IPS-NIHi7 (cell line): ENCODE data around the gene TPR.

Experiments
- DNase-seq: peaks from one replicate; pipeline ENCODE4 v3.0.0; 2012; ENCODE audit warnings: mixed read lengths; ENCODE audit errors: extremely low spot score

Gene TPR

DNA sequence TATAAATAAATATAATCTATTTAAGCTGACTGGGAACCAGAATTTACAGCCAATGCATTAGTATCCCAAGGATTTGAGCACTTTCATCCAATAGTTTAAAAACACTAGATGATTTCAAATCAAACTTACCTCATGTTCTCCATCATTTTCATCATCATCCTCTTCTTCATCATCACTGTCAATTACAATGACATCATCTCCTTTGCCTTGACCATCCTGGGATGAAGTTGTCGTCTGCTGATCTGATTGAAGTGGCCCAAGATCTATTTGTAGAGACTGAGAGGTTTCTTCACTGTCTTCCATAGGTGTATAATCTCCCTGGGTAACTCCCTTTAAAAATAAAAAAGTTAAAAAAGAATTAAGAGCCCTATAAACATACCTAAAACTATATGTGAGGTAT, 47.7 kb downstream of the TPR start:
- DNase-seq = no peak

DNA sequence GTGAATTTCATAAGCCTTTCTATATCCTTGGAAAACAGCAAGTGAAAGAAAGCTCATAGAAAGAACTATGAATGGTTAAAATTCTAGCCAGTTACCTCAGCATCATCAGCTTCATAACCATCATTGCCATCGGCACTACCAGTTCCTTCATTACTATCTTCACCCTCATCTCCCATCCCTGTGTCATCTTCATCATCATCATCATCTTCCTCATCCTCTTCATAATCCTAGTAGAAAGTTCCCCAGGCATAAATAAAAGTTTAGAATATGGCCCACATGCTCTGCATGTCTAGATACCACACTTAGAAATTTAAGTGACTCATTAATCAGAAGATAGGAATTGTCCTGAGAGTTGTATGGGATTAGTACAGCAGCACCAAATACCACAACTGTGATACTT, 49.0 kb downstream of the TPR start:
- DNase-seq = no peak

DNA sequence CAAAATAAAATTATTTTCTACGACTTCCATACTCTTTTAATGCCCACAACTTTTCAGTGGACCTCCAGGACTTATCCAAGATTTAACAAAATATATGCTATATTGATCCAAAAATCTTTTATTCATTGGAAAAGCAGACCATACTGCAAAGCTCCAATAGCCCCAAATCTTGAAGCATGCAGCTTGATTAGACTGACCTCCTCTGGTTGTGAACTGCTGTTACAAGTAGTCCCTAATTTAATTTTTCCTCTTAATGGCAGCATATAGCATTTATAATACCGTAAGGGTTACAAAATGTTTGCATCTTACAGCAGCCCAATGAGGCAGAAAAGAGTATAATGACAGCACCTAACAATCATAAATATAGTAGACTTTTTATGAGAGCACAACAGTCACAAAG, 49.8 kb downstream of the TPR start:
- peak; percentile 10 for DNase-seq

DNA sequence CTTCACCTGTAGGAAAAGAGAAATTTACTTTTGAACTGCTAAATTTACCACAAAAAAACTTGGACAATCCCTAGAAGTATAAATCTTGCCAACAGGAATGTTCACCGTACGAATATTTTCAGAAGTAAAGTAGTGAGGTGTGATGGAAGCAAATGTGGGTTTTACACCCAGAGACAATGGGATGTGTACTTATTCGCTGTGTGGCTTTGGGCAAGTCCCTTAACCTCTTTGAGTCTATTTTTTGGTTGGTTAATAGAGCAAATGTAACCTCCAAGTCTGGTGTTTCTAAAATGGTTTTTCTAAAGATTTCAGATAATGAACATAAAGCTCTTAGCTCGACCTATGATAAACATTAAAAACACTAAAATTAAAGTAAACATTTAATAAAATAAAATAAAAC, 51.2 kb downstream of the TPR start:
- no peak for DNase-seq

DNA sequence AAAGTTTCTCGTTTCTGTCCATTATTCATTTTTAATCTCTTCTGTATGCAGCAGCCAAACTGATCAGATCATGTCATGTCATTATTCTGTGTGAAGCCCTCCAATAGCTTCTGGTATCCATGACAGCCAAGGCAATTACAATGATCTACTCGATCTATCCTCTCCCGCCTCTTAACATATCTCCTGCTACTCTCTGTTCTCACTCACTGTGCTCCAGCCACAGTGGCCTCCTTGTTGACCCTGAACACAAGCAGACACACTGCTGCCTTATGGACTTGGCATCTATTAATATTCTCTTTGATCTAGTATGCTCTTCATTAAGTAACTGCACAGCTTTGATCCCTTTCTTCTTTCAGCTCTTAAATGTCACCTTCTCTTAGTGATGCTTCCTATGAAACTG, 59.5 kb downstream of the TPR start:
- no peak for DNase-seq

DNA sequence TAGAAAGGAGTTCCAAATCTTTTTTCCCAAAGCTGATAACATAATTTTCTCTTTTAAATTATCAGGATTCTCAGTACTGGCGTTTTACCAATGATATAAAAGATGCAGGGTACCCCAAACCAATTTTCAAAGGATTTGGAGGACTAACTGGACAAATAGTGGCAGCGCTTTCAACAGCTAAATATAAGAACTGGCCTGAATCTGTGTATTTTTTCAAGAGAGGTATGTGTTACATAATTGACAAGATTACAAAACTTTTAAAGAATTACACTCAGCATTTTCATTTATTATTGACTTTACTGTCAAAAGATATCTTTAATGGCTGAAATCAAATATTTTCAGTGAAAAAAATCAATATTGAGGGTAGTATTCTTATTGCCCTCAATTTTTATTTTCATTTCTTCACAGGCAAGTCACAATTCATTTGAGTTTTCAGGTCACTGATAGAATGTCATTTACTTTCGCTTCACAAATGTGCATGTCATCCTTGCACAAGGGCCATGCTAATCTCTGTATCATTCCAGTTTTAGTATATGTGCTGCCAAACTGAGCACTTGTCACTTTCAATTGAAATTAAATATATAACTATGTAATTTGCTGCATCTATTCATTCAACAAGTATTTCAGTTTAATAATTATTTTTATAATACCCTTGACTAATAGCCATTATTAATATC, 63.5 kb downstream of the TPR start:
- no peak for DNase-seq

DNA sequence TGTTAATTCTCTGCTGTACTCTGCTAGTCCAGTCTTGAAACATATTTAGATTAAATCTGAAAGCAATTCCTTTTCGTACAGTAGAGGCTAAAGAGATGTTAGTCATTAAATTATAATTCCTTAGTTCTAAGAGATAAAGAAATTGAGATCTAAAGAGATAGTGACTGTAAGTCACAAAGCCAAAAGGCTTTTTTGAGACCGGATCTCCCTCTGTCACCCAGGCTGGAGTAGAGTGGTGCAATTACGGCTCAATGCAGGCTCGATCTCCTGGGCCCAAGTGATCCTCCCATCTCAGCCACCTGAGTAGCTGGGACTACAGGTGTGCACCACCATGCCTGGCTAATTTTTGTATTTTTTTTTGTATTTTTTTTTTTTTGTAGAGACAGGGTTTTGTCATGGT, 64.7 kb downstream of the TPR start:
- DNase-seq = no peak

DNA sequence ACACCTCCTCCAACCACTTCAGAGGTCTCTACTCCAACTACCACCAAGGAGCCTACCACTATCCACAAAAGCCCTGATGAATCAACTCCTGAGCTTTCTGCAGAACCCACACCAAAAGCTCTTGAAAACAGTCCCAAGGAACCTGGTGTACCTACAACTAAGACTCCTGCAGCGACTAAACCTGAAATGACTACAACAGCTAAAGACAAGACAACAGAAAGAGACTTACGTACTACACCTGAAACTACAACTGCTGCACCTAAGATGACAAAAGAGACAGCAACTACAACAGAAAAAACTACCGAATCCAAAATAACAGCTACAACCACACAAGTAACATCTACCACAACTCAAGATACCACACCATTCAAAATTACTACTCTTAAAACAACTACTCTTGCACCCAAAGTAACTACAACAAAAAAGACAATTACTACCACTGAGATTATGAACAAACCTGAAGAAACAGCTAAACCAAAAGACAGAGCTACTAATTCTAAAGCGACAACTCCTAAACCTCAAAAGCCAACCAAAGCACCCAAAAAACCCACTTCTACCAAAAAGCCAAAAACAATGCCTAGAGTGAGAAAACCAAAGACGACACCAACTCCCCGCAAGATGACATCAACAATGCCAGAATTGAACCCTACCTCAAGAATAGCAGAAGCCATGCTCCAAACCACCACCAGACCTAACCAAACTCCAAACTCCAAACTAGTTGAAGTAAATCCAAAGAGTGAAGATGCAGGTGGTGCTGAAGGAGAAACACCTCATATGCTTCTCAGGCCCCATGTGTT, 66.6 kb downstream of the TPR start:
- DNase-seq = no peak

DNA sequence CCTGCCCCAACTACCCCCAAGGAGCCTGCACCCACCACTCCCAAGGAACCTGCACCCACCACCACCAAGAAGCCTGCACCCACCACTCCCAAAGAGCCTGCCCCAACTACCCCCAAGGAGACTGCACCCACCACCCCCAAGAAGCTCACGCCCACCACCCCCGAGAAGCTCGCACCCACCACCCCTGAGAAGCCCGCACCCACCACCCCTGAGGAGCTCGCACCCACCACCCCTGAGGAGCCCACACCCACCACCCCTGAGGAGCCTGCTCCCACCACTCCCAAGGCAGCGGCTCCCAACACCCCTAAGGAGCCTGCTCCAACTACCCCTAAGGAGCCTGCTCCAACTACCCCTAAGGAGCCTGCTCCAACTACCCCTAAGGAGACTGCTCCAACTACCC, 67.6 kb downstream of the TPR start:
- no peak for DNase-seq

DNA sequence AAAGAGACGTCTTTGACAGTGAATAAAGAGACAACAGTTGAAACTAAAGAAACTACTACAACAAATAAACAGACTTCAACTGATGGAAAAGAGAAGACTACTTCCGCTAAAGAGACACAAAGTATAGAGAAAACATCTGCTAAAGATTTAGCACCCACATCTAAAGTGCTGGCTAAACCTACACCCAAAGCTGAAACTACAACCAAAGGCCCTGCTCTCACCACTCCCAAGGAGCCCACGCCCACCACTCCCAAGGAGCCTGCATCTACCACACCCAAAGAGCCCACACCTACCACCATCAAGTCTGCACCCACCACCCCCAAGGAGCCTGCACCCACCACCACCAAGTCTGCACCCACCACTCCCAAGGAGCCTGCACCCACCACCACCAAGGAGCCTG, 68.5 kb downstream of the TPR start:
- no peak for DNase-seq

DNA sequence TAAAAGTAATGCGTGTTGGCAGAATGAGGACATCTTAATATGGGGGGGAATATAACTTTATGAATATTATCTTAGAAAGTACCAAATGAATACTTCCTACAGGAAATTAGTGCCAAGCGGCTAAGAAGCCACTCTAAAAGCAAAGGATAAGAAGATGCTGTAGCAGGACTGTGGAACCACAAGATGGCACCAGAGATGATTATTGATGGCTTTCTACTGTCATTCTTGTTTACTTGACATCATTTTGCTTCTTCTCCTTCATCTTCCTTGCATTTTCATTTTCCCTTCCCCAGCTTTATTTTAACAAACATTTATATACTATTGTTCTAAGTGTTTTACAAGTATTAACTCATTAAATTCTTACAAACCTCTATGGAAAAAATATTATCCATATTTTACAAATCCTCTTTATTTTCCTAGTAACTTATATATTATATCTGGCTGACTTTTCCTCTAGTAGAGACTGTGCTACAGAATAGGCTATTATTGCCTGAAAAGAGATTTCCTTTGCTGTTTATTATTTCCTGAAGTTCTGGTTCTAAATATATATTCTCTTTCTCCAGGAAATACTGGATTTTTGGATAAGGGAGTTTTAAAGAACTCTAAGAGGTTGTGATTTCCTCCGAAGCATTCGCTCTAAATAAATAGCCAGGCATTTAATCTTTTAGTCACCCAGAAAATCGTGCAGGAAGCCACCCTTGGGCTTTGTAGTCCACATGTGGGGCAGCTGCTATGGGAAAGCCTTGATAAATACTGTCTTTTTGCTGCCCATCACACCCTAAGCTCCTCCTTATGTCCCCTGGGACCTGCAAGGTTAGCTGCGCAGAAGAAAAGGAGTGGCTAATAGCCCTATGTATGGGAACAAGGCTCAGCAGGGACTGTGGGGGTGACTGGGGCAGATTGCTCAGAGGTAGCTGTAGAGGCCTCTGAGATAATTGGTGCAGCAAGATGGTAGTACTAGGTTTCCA, 69.8 kb downstream of the TPR start:
- DNase-seq = peak; percentile 57

DNA sequence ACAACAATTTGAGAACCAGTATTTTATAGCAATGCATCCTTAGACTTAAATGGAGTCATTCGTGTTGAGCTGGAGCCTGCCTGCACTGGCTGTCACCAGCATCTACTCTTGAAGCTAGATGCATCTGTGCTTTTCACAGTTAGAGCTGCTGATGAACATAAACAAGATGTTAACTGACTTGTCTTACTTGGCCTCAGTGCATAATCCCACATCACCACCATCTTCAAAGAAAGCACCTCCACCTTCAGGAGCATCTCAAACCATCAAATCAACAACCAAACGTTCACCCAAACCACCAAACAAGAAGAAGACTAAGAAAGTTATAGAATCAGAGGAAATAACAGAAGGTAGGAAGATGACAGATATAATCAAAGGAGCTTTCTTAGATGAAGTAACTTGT, 71.1 kb downstream of the TPR start:
- DNase-seq = no peak

DNA sequence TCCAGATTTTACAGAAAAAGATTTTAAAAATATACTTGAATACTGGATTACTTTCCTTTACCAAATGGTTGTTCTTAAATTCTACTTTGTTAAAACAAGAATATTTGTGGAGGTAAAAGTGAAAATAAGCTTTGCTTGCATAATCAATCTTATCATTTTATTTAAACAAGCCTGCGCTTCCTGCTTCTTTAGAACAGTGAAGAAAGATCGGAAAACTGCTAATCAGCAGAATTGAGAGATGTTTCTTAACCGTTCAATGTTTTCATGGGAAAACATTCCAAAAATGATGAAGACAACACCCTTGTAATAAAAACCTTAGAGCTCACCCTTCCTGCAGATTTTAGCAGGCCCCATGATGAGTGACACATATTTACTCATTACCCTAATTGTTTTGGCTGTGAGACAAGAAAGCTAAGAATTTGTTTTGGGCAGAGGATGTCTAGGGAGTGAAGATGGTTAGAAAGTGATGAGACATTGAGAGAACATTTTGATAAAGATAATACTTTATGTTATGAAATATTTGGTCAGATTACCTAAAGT, 72.6 kb downstream of the TPR start:
- DNase-seq = no peak

DNA sequence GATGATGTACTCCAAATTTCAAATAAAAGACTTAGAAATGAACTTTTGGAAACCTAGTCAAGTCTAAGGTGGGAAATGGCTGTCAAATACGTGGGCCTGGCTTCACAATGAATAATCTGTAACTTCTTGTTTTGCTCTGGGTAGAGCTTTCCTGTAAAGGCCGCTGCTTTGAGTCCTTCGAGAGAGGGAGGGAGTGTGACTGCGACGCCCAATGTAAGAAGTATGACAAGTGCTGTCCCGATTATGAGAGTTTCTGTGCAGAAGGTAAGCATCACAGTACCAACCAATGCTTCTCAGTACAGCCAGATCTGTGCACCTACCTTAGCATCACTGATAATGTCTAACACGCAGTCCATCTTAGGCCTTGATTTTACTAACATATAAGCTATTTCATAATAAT, 73.6 kb downstream of the TPR start:
- no peak for DNase-seq

DNA sequence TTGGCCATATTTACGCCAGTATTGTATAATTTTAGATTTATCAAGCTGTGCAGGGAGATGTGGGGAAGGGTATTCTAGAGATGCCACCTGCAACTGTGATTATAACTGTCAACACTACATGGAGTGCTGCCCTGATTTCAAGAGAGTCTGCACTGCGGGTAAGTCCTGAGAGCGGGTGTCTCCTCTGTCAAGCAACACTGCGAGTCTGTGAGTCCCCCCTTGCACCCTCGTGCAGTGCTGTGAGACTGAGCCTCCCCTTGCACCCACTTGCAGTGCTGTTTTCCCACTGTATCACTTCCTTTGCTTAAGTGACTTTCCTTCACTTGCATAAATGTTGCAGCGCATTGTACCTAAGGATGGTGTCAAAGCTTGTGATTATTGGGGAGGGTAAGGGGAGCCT, 75.0 kb downstream of the TPR start:
- DNase-seq = no peak

DNA sequence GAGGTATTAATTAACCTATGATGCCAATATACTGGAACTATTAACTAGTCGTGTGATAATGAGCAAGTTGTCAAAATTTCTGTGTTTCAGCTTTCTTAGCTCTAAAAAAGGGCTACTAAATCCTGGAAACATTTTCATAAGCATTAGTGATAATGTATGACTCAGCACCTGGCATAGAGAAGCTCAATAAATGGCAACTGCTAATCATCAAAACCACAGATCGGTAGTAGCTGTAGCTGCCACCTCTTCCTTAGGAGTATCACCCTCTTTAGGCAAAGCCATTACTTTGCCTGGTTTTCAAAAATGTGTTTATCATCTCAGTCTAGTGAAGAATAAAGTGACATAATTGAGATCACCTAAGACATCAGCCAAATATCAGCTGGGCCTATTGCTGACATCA, 75.5 kb downstream of the TPR start:
- no peak for DNase-seq

DNA sequence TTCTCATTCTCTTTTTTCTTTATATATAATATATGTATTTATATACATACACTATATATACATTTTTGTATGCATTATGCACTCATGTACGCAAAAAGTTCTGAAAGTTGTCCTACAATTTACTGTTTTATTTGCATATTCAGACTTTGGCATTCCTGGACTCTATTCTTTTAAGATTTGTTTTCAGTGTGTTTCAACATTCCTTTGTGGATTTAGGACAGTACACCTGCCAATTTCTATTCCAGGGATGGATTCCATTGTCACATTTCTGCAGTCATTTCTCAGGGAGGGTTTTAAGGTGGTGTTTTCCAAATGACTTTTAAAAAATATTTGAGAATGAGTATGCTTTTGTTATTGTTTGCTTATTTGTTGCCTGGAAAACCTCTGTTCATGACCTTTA, 76.2 kb downstream of the TPR start:
- DNase-seq = no peak

DNA sequence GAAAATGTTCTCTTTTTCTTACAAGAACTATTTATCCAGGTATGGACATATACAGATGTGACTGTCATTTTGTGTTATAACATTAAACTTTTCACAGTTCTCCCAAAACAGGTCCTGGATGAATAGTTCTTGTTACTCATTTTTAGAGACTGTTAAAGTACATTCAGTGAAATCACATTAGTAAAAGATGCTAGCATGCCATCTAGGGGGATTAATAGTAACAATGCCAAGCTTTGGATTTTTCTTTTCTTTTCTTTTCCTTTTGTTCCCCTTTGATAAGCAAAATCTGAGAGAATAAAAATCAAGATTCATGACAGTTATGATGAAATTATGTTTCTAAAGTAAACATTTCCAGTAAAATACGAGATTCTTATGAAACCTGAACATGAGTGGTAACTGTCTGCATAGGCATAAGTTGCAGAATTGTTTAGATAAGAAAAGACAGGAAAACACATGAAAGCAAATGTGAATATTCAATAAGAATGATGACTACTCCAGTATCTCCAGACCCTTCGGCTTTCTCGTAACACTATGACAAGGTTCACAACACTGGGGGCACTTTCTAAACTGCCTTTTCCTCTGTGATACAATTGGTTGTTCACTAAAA, 77.5 kb downstream of the TPR start:
- DNase-seq = no peak

DNA sequence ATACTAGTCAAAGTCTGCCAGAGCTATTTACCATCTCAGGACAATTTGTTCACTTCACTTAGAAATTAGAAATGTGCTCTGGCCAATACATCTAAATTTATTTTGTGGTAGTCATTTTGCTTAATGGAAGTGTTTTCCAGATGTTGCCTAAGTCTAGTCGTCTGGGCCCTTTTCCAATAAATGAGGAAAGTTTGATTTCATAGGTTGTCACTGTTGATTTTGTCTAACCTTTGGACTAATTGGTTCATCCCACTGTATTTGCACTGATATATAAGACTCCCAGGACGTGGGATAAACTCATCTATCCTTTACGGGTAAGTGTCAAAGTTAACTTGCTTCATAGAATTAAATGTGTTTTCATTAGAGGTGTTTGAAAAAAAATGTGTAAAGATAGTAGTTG, 79.1 kb downstream of the TPR start, which contains the start of gene PRG4:
Gene PRG4, plus strand, starts transcription at position 300 of the 400 bp plus-strand sequence.
- DNase-seq = no peak

DNA sequence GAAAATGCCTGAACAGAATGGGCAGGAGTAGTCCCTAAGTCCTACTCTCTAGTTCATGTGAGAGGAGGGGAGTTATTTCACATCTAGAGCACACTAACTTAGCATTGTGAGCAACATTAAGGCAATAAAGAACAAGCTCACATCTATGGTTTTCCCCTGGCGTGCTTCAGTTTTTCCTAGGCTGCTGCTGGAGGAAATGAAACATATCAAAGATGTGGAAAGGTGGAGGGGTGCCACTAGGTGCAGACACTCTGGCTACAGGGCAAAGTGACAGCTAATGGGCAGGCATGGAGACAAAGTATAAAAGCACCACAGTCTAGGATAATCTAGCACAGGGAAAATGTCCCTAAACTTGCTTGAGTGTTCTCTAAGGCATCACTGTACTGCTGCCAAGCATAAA, 82.2 kb downstream of the TPR start:
- DNase-seq = no peak

DNA sequence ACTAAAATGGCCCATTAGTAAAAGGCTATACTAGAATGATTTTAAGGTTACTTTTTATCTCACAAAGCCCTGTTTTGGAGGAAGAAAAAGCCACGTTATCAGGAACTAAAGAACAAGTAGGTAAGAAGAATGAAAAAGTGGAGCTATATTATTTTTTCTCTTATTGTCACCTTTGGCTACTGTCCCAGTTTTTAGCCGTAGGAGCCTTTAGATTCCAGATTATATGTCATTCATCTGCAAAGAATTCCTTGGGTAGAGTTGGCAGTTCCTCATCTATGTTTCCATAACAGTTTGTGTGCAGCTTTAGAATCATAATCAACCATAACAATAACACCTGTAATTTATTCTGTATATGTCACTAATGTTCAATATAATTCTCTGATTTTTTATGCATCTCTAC, 83.8 kb downstream of the TPR start:
- DNase-seq = no peak
